Measurements from ENCODE around the gene HECW1.

- TF ChIP-seq ZSCAN20 (CRISPR knock-in tag; IDR thresholded peaks at IDR 0.05) (no peak), CTCF (IDR thresholded peaks at IDR 0.05) (no peak), ZNF302 (CRISPR knock-in tag; IDR thresholded peaks at IDR 0.05) (no peak), RNF2 (IDR thresholded peaks at IDR 0.05; ENCODE audit: borderline replicate concordance, low read depth) (no peak)
These were observed 373.1 kb downstream of the HECW1 start for GRCh38 chr7:43485580-43485979.
